HG03060 (cell line): Measurements from ENCODE around the gene TBC1D22A.

Experiments
- ATAC-seq: cut with Tn5 transposase; IDR thresholded peaks from one replicate; pipeline ENCODE4 v1.9.1; 2021; ENCODE audit warnings: low read depth, moderate number of reproducible peaks; ENCODE audit not compliant: unreplicated experiment

TBC1D22A gene

DNA sequence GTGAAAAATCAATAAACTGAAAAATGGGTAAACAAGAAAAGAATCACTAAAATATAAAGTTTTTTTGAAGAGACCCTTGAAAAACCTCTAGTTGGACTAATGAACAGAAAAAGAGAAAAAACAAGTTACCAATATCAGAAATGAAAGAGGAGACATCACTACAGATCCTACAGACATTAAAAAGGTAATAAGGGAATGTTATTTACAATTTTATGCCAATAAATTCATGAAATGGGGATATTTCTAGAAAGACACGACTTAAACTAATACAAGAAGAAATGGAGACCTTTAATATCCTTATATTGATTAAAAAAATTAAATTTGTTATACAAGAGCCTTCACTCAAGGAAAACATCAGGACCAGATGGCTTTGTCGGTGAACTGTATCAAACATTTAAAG is 109.4 kb downstream of the TBC1D22A start:
- no peak for ATAC-seq

DNA sequence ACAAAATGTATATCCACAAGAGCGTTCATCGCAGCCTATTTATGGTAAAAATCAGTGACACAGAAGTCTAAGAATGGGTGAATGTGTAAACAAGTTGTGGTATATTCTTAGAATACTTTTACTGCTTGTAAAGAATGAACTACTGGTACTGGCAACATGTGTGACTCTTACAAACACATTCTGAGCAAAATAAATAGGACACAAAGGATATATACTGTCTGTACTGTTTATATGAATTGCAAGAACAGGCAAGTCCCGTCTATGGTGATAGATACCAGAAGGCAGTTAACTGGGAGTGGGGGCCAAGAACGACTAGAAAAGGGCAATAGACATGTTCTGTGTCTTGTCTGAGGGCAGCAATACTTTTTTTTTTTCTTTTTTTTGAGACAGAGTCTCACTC is 112.6 kb downstream of the TBC1D22A start:
- no peak for ATAC-seq

DNA sequence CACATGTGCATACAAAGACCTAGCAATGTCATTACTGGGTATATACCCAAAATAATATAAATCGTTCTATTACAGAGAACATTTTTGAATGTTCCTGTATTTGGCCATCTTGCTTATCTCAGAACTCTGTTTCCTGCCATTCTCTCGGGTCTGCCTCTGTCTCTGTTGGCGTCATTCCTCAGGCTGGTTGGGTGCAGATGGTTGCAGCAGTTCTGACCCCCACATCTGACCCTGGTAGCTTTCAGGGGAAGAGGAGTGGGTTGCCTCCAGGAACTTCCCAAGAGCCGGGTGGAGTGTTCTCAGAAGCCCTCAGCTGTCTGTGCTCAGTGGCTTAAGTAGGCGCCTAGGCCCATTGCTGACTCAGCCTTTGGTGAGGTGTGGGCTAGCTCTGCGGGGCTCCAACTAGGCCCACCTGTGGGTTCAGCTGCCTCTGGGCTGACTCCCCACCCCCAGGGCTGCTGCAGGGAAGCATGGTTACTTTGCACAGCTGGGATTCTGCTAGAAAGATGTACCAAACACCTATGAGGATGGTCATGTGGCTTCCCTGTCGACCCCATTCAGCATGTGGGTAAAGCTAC is 114.0 kb downstream of the TBC1D22A start:
- no peak for ATAC-seq

DNA sequence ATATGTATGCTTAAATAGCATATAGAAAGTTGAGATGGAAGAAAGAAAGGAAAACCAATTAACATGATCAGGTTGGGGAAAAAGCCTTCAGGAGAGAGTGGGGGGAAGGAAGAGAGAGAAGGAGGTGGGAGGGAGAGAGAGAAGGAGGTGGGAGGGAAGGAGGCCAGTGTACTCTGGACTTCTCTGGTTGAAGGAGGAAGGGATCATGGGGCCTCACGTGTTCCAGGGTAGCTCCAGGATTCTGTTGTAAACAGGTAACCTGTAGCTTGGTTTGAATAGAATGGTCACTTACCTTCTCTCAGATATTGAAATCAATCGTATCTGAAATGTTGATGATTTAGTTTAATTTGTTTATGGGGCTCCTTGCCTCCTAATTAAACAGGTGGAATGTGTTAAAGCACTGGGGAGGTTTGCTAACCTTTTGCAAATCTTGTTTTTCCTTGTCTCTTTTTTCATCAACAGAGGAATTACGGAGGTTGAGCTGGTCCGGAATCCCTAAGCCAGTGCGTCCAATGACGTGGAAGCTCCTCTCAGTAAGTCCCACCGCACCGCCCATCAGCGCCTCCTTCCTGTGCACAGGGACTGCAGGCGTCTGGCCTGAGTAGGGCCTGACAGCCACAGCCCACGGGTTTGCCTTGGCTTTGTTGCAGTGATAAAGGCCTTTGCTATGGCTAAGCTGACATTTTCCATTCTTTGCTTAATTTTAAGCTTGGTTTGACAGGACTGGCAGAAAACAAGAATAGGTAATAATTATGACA is 115.9 kb downstream of the TBC1D22A start:
- no peak for ATAC-seq

DNA sequence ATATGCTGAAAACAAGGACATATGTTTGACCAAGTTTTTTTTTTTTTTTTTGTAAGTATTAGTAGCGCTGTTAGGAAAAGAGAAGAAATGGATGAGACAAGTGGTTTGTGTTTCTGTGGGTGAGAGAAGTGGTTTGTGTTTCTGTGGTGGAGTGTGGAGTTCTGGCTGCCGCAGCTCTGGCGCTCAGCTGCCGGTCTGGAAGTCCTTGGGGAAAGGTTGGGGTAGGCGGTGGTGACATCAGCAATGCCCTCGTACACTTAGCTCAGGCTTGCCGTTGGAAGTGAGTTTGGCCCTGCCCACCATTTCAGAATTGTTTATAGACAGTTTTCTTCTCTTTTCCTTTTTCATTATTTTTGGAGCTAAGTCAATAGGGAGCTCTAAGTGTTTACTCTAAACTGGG is 116.6 kb downstream of the TBC1D22A start:
- no peak for ATAC-seq

DNA sequence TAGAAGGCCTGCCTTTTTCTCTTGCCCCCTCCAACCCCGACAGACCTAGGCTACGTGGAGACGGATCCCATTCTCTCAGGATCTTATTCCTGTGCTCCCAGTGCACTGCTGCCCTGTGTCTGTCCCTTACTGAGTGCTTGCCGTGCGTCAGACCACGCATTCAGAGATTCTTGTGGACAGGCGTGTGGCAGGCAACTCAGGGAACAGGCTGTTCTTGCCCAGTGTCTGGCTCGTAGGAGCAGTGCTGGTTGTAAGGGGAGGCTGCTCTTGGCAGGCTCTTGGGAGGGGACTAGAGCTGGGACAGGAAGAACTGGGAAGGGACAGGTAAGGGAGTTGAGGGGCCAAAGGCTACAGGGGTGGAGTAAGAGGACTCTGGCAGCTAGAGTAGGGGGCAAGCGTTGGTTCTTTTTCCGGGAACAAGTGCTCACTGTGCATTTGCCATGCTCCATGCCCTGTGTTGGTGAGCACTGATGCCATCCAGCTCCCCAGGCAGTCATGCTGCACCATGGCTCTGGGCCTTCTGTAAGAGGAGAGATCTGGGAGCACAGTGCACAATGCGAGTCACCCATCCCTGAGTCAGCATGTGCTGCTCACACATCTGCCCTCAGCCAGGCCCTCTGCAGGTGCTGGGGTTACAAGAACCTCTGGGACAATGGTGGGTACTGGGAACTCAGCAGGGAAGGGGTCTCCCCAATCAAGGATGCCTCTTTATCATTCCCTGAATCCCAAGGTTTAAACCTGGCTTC is 119.1 kb downstream of the TBC1D22A start:
- no peak for ATAC-seq

DNA sequence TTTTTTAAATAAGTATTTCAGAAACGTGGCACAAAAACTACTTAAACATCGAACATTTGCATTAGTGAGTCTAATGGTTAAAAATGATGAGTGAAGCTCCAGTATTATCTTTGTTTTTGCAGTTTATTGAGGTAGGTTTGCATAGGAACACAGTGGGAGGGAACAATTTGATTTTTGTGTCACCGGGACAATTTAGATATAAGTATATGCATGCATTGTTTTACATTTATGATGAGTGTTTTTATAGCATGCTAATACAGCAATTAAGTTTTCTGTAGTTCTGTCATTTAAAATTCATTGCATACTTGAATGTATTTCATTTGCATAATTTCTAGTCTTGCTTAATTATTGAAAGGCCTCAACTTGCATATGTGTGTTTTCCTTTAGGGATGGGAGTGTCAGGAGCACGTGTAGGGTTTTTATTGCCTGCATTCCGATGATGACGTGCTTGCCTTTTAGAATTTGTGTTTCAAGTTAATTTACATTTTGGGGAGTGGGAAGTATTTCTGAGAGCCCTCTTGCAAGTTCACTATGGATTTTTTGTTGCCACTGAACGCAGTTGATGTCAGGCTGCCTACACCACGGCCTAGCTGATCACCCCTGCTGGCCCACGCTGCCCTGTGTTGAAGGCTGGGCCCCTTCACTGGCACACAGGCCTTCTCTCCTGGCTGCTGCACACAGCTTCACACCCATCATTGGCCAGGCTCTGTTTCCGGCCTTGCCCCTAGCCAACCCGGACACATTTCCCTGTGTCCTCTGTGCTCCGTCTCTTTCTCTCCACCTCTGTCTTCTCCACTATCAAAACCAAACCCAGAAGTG is 120.9 kb downstream of the TBC1D22A start:
- ATAC-seq: no peak

DNA sequence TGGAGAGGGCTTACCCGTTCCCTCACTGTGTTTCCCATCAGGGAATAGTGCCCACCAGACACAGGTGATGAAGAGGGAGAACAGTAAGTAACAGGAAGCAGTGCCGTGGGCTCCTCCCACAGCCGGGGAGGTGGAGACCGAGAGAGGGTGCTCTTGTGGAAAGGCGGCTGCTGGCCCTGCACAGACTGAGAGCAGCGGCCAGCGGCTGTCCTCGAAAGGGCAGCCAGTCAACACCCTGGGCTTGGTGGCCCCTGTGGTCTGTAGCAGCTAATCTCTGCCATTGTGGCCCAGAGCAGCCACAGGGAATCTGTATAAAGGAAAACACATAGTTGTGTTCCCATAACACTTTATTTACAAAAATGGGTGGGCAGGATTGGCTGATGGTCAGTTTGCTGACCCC is 121.9 kb downstream of the TBC1D22A start:
- no peak for ATAC-seq

DNA sequence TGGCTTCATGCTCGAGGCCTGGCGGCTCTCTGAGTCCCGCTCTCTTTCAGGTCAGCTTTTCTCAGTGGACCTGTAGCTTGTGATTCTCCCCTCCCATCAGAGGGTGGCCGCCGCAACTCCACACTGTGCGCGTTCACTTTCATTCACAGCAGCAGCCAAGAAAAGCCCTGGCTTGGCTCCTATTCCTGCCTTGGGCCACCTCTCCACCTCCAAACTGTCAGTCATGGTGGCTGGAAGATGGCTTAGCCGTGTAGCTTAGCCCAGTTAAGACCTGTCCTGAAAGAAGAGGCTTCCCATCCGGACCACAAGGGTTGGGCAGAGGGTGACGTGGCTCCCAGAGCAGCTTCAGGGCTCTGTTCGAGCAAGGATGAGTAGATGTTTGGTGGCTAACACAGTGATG is 125.5 kb downstream of the TBC1D22A start:
- no peak for ATAC-seq

DNA sequence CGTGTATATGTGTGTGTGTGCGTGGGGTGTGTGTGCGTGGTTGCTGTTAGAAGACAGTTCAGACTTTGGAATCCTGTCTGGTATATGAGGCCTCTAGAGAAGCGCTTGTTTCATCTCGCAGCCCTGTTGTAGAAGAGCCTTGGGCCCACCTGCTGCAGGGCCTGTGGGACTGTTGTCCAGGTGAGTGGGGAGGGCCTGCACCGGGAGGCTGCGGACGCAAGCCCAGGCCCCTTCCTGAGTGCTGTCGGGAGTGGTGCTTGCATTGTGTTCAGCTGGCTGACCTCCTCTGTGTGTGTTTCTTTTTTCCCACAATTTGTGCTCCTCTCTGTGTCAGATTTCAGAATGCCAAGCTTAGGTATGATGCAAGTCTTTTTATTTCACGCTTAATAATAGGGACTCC is 128.4 kb downstream of the TBC1D22A start:
- no peak for ATAC-seq

DNA sequence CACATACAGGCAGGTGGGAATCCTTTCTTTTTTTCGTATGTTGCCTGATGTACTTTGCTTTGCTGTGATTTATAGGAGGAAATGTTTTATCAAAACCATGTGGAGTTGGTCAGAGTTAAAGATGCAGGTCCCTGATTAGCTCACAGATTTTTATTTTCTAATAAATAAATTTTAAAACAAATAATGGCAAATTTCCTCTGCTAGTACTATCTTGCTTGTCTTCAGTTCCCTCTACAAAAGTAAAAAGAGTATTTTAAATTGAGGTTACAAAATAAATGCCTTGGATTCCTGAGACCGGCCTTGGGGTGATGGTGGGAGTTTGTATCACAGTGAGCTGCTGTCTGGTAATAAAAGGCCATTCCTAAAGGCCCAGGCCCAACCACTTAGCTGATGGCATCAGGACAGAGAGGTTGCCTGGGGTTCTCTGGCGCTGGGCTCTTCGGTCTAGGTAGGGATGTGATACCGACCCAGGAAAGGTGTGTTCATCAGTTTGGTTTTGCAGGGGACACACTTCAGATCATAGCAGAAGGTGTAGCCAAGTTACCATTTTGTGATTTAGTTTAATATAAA is 129.0 kb downstream of the TBC1D22A start:
- ATAC-seq: no peak

DNA sequence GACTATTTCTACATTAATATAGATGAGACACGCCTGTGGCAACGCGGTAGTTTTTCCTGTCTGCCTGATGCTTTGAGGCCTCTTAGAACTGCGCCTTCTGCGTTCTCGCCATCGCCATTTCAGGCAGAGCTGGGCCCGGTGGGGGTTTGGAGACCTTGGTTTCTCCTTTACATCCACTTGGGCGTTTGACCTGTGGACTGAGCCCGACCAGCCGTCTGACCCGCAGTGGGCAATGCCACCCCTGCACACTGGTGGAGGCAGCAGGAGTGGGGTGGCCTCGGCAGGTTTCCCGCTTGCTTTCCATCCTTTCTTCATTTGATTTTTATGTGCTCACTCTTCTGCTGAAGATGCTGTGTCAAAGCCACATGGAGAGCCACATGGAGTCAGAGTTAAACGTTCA is 130.4 kb downstream of the TBC1D22A start:
- no peak for ATAC-seq

DNA sequence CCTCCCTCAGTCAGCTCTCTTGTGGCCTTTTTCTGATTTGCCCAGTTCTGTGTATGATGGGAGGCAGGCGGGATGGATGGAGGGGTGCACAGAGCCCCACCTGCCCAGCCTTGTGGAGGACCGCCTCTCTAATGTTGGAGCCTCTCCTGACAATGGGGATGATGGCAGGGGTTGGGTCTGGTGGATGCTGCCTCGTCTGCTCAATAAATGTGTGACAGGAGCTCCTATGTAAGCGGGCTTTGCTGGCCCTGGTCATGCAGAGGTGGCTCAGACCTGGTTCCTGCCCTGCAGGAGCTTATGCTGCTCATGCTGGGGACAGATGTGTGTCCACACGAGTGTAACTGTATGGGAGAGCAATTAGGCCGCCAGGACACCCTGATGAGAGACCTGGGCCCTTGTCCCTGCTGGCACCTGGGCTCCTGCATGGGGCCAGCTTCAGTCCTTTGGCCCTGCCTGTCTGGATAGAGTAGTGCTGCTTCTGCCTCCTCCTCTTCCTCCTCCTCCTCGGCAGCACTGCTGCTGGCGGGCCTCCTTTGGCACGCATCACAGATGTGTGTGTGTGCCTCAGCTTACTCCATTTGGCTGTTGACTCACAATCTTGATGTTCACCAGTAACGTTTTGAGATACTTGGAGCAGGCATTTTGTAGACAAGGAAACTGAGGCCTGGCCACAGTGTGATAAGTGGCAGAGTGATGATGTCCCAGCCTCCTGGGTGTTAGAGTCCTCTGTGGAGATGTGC is 131.0 kb downstream of the TBC1D22A start:
- ATAC-seq: no peak

DNA sequence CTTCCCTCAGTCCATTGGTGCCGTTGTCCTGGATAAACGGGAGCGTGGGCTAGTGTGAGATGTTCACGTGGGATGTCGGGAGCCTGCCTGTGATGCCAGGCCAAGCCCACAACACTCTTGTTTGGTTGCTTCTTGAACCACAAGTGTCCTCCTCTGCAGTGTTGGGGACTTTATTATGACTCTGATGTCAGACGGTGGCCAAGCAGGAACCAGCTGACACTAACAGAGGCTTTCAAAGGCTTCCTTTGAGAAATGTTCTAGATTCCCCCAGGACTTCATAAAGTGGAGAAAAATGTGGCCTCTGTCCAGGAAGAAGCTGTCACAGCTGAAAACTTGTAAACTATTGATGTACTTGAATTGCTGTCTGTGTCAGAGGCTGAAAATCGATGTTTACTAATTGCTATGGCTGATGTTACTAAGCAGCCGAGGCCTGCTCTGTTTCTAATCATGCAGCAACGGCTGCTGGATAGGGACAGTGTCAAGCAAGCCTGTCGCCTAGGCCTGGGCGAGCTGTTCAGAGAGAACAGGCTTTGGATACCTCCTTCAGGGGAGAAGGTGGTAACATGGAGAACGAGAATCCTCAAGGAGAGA is 131.7 kb downstream of the TBC1D22A start:
- no peak for ATAC-seq

DNA sequence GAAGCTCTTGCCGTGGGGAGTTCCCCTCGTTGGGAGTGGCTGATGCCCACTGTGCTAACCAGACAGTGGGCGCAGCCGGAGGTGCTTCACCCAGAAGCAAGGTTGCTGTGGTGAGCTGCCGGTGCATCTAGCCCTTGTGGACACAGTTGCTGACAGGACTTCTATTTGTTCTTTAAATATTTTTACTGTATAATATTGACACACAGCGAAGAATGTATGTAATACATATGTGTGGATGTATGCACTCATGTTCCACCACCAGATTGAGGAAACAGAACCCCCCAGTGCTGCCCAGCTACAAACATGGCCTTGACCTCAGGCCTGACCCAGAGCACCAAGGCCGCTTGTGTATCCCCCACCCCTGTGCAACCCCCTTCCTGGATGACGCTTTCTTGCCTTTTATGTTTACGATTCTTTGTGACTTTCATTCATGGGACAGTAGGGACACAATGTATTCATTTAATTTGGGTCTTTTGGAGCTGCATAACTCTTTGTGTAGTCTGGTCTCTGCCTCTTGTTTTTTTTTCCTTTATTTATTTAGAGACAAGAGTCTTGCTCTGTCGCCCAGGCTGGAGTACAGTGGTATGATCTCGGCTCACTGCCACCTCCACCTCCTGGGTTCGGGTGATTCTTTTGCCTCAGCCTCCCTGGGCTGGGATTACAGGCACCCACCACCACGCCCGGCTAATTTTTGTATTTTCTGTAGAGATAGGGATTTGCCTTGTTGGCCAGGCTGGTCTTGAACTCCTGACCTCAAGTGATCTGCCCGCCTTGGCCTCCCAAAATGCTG is 132.6 kb downstream of the TBC1D22A start:
- no peak for ATAC-seq

DNA sequence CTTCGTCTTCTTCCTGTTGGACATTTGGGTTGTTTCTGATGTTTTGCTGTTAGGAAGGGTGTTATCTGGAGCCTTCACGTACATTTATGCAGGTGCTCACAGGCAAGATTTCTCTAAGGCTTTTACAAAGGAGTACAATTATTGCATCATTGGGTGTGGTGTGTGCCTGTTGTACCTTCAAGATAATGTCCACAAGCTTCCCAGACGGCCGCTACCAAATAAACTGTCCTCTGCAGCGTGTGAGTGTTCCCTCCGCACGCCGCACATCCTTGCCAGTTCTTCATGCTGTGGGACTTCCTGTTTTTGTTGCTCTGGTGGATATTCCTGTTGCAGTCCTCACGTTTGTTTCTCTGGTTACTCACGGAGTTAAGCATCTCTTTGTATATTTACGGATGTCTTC is 133.3 kb downstream of the TBC1D22A start:
- no peak for ATAC-seq

DNA sequence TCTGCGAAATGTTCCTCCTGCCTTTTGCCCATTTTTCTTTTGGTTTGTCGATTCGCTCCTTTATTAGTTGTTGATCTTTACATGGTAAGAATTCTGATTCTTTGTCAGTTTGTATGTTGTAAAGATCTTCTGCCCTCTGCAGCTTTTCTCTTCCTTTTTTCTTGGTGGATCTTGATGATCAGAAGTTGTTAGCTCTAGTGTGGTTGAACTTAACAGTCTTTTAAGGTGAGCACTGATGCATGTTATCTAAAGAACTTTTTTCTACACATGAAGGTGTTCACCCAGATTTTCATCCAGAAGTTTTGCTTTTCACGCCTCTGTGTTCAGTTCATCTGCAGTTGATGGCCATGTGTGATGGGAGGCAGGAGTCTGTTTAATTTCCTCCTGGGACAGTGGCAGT is 133.7 kb downstream of the TBC1D22A start:
- no peak for ATAC-seq

DNA sequence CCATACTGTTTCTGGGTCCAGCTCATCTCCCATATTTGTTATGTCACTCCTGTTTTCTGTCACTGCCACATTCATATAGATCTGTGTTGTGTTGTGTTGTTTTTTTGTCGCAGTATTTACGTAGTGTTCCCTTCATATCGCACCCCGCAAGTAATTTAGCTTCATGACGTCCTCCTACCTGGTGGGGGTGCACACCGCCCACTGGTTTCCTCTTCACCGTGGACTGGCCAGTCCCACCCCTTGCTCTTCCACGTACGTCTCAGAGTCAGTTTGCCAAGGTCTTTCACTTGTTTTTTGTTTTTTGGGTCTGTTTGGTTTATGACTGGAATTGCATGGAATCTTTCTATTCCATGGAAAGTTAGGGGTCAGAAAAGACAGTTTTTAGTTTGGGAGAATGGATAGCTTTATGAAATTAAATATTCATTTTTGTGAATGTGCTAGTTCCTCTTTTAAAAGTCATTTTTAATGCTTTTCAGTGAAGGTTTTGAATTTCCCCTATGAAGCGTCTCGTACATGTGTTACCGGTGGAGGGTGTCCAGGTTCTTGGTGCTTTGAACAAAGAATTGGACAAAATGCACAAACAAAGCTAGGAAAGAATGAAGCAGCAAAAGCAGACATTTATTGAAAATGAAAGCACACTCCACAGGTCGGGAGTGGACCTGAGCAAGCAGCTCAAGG is 134.3 kb downstream of the TBC1D22A start:
- no peak for ATAC-seq
